Trophoblast cell (in vitro differentiated cells and primary cell): ENCODE results near the gene DNASE1L2.

Experiments used
- DNase-seq, 2 donors: peaks; one replicate each; pipeline ENCODE4 v3.0.0-alpha.2; 2016
- H2AFZ ChIP-seq: 2 replicates; pipeline ENCODE4 v1.6.1; 2013; ENCODE audit warnings: low read length, moderate library complexity, mild to moderate bottlenecking; ENCODE audit not compliant: insufficient read depth, poor library complexity
- H2AK5ac ChIP-seq: 2 replicates; pipeline ENCODE4 v1.6.1; 2013; ENCODE audit warnings: mild to moderate bottlenecking, low read length
- H2BK120ac ChIP-seq: 2 replicates; pipeline ENCODE4 v1.6.1; 2013; ENCODE audit warnings: low read length, mild to moderate bottlenecking, moderate library complexity; ENCODE audit not compliant: insufficient read depth, poor library complexity
- H2BK12ac ChIP-seq: 2 replicates; pipeline ENCODE4 v1.6.1; 2013; ENCODE audit warnings: mild to moderate bottlenecking, low read length, moderate library complexity
- H2BK5ac ChIP-seq: 2 replicates; pipeline ENCODE4 v1.6.1; 2013; ENCODE audit warnings: low read length, low read depth, moderate library complexity, mild to moderate bottlenecking; ENCODE audit not compliant: poor library complexity
- H3K14ac ChIP-seq: 2 replicates; pipeline ENCODE4 v1.6.1; 2013; ENCODE audit warnings: mild to moderate bottlenecking, low read length
- H3K18ac ChIP-seq: 2 replicates; pipeline ENCODE4 v1.6.1; 2013; ENCODE audit warnings: mild to moderate bottlenecking, low read length
- H3K23ac ChIP-seq: 2 replicates; pipeline ENCODE4 v1.6.1; 2013; ENCODE audit warnings: low read length
- H3K27ac ChIP-seq: 2 replicates; pipeline ENCODE4 v1.5.1; 2013; ENCODE audit warnings: low read depth, mild to moderate bottlenecking, inconsistent platforms, low read length, moderate library complexity
- H3K27me3 ChIP-seq: 2 replicates; pipeline ENCODE4 v1.6.1; 2013; ENCODE audit warnings: inconsistent platforms, mild to moderate bottlenecking, low read length, moderate library complexity; ENCODE audit not compliant: insufficient read depth
- H3K36me3 ChIP-seq, 2 experiments: 1 replicate in 1 of 2; 2 replicates in 1 of 2; pipeline ENCODE4 v1.6.1; 2013; ENCODE audit warnings: low read length in 2 of 2, mild to moderate bottlenecking in 2 of 2, moderate library complexity in 1 of 2; ENCODE audit not compliant: insufficient read depth in 2 of 2, control insufficient read depth in 1 of 2
- H3K4ac ChIP-seq: 2 replicates; pipeline ENCODE4 v1.6.1; 2013; ENCODE audit warnings: low read depth, mild to moderate bottlenecking, low read length, moderate library complexity
- H3K4me1 ChIP-seq, 2 experiments: 1 replicate in 1 of 2; 2 replicates in 1 of 2; pipeline ENCODE4 v1.6.1; 2013; ENCODE audit warnings: low read length in 2 of 2, mild to moderate bottlenecking in 2 of 2, moderate library complexity in 1 of 2; ENCODE audit not compliant: insufficient read depth in 2 of 2, control insufficient read depth in 1 of 2
- H3K4me2 ChIP-seq: 2 replicates; pipeline ENCODE4 v1.6.1; 2013; ENCODE audit warnings: inconsistent platforms, mild to moderate bottlenecking, low read length, moderate library complexity
- H3K4me3 ChIP-seq: 2 replicates; pipeline ENCODE4 v1.5.1; 2013; ENCODE audit warnings: mild to moderate bottlenecking, low read depth, low read length, inconsistent platforms
- H3K79me1 ChIP-seq: one replicate; pipeline ENCODE4 v1.6.1; 2013; ENCODE audit warnings: low read length
- H3K79me2 ChIP-seq: 2 replicates; pipeline ENCODE4 v1.6.1; 2013; ENCODE audit warnings: low read length, mild to moderate bottlenecking; ENCODE audit not compliant: control insufficient read depth, insufficient read depth, poor library complexity
- H3K9ac ChIP-seq: 2 replicates; pipeline ENCODE4 v1.6.1; 2013; ENCODE audit warnings: mild to moderate bottlenecking, low read length
- H3K9me3 ChIP-seq: 2 replicates; pipeline ENCODE4 v1.6.1; 2013; ENCODE audit warnings: low read depth, mild to moderate bottlenecking, control low read depth, inconsistent platforms, low read length; ENCODE audit not compliant: insufficient read depth
- H4K12ac ChIP-seq: 2 replicates; pipeline ENCODE4 v1.6.1; 2013; ENCODE audit warnings: low read depth, mild to moderate bottlenecking, low read length, moderate library complexity
- H4K8ac ChIP-seq: 2 replicates; pipeline ENCODE4 v1.6.1; 2013; ENCODE audit warnings: low read depth, mild to moderate bottlenecking, low read length, moderate library complexity
- H4K91ac ChIP-seq: one replicate; pipeline ENCODE4 v1.6.1; 2013; ENCODE audit warnings: low read depth, mild to moderate bottlenecking, low read length, moderate library complexity
- WGBS: extraction: QIAGEN DNeasy Blood & Tissue Kit; methylation state at CpG from one replicate; pipeline ENCODE4 v1.1.7; 2013; ENCODE audit warnings: missing lambda C conversion rate; ENCODE audit not compliant: insufficient read length, insufficient coverage; ENCODE audit errors: extremely low coverage; 5-methylcytosine and 5-hydroxymethylcytosine counted together

The DNASE1L2 gene

DNA sequence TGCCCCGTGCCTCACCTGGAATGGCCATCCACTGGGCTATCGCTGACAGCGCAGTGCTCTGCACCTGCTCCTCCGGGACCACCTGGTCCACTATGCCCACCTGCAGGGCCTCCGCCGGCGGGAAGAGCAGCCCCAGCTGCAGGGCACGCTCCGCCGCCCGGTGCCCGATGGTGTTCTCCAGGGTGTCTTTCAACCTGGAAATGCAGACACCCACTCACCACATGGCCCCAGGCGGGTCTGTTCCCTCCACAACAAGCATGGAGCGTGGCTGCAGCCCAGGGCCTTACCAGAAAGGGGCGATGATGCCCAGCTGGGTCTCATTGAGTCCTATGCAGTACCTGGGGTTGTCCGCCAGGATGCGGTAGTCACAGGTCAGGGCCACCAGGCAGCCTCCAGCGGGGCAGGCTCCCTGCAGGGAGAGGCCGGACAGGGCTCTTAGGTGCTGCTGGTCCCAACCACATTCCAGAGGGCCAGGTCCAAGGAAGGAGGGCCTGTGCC lies 6.8 kb downstream of the DNASE1L2 start:
- peaks cover 56 to 57% of the 10 kb centered on the region in 2 experiments for H3K36me3 ChIP-seq
- H4K8ac ChIP-seq, result no peak overlapping the region
- H2BK5ac ChIP-seq, result no peak overlapping the region
- no peak overlapping the region for H2AK5ac ChIP-seq
- H3K27me3 ChIP-seq, result peaks cover 4% of the 10 kb centered on the region
- H3K14ac ChIP-seq, result no peak overlapping the region
- no peak overlapping the region for H4K12ac ChIP-seq
- no peaks in the 10 kb centered on the region for H3K9me3 ChIP-seq
- no peak overlapping the region for H2BK120ac ChIP-seq
- H4K91ac ChIP-seq, result no peak overlapping the region
- no peaks in the 10 kb centered on the region for H3K79me2 ChIP-seq
- no peak overlapping the region for H2AFZ ChIP-seq
- no CpG with 5 or more reads among the region's 19 CpGs for WGBS
- H3K23ac ChIP-seq, result no peak overlapping the region
- DNase-seq, result no peak
- H3K4ac ChIP-seq, result no peak overlapping the region
- no peak overlapping the region for H3K4me3 ChIP-seq
- H3K79me1 ChIP-seq, result no peaks in the 10 kb centered on the region
- H2BK12ac ChIP-seq, result no peak overlapping the region
- no peak overlapping the region for H3K4me2 ChIP-seq
- H3K18ac ChIP-seq, result no peak overlapping the region
- no peak overlapping the region for H3K9ac ChIP-seq
- H3K27ac ChIP-seq, result no peak overlapping the region
- H3K4me1 ChIP-seq, result no peaks in the 10 kb centered on the region

- H3K18ac ChIP-seq, result no peak overlapping the region
- no peak overlapping the region for H2BK5ac ChIP-seq
- no peak overlapping the region for H2AK5ac ChIP-seq
- no peak overlapping the region for H2BK12ac ChIP-seq
- H3K79me2 ChIP-seq, result no peaks in the 10 kb centered on the region
- no peak for DNase-seq
- no peak overlapping the region for H4K91ac ChIP-seq
- WGBS, result no CpG with 5 or more reads among the region's 11 CpGs
- no peaks in the 10 kb centered on the region for H3K79me1 ChIP-seq
- H4K12ac ChIP-seq, result no peak overlapping the region
- H4K8ac ChIP-seq, result no peak overlapping the region
- H3K27ac ChIP-seq, result no peak overlapping the region
- H3K36me3 ChIP-seq, result peaks cover 56 to 57% of the 10 kb centered on the region in 2 experiments
- H3K23ac ChIP-seq, result no peak overlapping the region
- H3K27me3 ChIP-seq, result no peaks in the 10 kb centered on the region
- no peaks in the 10 kb centered on the region for H3K4me1 ChIP-seq
- no peak overlapping the region for H3K4me3 ChIP-seq
- H3K9me3 ChIP-seq, result no peaks in the 10 kb centered on the region
- H3K4me2 ChIP-seq, result no peak overlapping the region
- H3K9ac ChIP-seq, result no peak overlapping the region
- H2BK120ac ChIP-seq, result no peak overlapping the region
- no peak overlapping the region for H2AFZ ChIP-seq
- H3K4ac ChIP-seq, result no peak overlapping the region
- no peak overlapping the region for H3K14ac ChIP-seq
Observed at GRCh38 chr16:2243781-2244180, 7.5 kb downstream of the DNASE1L2 start.

DNA sequence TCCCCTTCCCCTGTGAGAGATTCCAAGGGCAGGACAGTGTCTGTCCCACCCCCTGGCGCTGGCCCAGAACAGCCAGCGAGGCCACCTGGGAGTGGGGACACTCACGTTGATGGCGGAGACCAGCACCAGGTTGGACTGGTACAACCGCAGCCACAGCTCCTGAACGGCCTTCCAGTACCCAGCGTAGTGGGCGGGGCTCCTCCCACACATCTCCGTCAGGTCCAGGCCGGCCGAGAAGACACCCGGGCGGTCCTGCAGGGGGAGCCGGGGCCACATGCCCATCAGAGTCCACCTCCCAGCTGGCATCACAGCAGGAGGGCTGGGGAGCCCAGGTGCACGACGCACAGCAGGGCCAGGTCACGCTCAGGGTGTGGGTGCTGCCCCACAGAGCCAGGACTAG lies 8.1 kb downstream of the DNASE1L2 start:
- no peak overlapping the region for H2AK5ac ChIP-seq
- no peak for DNase-seq
- no peak overlapping the region for H3K23ac ChIP-seq
- no peak overlapping the region for H2BK5ac ChIP-seq
- H3K27me3 ChIP-seq, result no peaks in the 10 kb centered on the region
- H3K14ac ChIP-seq, result no peak overlapping the region
- no CpG with 5 or more reads among the region's 17 CpGs for WGBS
- H3K27ac ChIP-seq, result no peak overlapping the region
- no peak overlapping the region for H3K4ac ChIP-seq
- H3K4me1 ChIP-seq, result no peaks in the 10 kb centered on the region
- H3K79me1 ChIP-seq, result no peaks in the 10 kb centered on the region
- no peaks in the 10 kb centered on the region for H3K79me2 ChIP-seq
- H2BK12ac ChIP-seq, result no peak overlapping the region
- H2BK120ac ChIP-seq, result no peak overlapping the region
- no peaks in the 10 kb centered on the region for H3K9me3 ChIP-seq
- H3K4me3 ChIP-seq, result no peak overlapping the region
- H4K91ac ChIP-seq, result no peak overlapping the region
- no peak overlapping the region for H2AFZ ChIP-seq
- no peak overlapping the region for H3K4me2 ChIP-seq
- peaks cover 56 to 57% of the 10 kb centered on the region in 2 experiments for H3K36me3 ChIP-seq
- no peak overlapping the region for H3K18ac ChIP-seq
- no peak overlapping the region for H3K9ac ChIP-seq
- H4K8ac ChIP-seq, result no peak overlapping the region
- no peak overlapping the region for H4K12ac ChIP-seq

- DNase-seq, result no peak
- Histone ChIP-seq H3K27me3 (no peaks in the 10 kb centered on the region), H3K9me3 (no peaks in the 10 kb centered on the region), H4K8ac (no peak overlapping the region), H3K4me3 (no peak overlapping the region), H2AK5ac (no peak overlapping the region), H3K36me3 (peaks cover 50 to 51% of the 10 kb centered on the region in 2 experiments), H3K14ac (no peak overlapping the region), H3K4me2 (no peak overlapping the region), H4K91ac (no peak overlapping the region), H3K4ac (no peak overlapping the region), H2BK120ac (no peak overlapping the region), H4K12ac (no peak overlapping the region), H2BK12ac (no peak overlapping the region), H3K23ac (no peak overlapping the region), H3K18ac (no peak overlapping the region), H2AFZ (no peak overlapping the region), H3K79me2 (peaks cover under 1% of the 10 kb centered on the region), H3K4me1 (peaks cover under 1% of the 10 kb centered on the region in 2 experiments), H3K27ac (no peak overlapping the region), H3K79me1 (no peaks in the 10 kb centered on the region), H3K9ac (no peak overlapping the region), H2BK5ac (no peak overlapping the region)
- no CpG with 5 or more reads among the region's 30 CpGs for WGBS
Observed at GRCh38 chr16:2244926-2245795, 8.9 kb downstream of the DNASE1L2 start.
